ENCODE measurements around the gene STRADA.

STRADA gene, protein sequence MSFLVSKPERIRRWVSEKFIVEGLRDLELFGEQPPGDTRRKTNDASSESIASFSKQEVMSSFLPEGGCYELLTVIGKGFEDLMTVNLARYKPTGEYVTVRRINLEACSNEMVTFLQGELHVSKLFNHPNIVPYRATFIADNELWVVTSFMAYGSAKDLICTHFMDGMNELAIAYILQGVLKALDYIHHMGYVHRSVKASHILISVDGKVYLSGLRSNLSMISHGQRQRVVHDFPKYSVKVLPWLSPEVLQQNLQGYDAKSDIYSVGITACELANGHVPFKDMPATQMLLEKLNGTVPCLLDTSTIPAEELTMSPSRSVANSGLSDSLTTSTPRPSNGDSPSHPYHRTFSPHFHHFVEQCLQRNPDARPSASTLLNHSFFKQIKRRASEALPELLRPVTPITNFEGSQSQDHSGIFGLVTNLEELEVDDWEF
- 5.8 to 38.0 (median 9.6) reads per million in 3 experiments for total RNA-seq

GRCh38 chr17:63741408-63742173 lies at the start of gene STRADA:
Gene STRADA, minus strand, starts transcription at chr17:63741799. Its CDS starts 13,430 bp downstream, at chr17:63728369.
- peak; percentile 98 for DNase-seq

- no peak for DNase-seq
Observed at GRCh38 chr17:63790057-63790456, 48.5 kb upstream of the STRADA start.

DNA sequence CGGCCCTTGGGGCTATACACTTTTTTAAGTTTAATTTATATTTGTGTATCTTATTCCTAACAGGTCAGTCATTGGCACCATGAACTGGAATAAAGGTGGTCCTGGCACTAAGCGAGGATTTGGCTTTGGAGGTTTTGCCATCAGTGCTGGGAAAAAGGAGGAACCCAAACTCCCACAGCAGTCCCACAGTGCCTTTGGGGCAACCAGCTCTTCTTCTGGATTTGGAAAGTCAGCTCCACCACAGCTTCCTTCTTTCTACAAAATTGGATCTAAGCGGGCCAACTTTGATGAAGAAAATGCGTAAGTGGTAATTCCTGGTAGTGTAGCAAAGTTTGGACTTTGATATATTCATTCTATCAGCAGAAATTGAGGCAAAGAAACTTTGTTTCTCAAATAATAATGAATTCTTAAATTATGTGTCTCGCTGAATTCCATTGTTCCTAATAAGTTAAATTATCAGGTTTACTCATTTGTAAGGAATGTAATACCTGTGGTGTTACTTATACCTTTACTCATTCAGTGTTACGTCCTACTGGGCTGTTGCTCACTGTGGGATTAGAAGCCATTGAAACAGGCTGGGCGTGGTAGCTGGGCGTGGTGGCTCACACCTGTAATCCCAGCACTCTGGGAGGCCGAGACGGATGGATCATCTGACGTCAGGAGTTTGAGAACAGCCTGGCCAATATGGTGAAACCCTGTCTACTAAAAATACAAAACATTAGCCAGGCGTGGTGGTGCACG lies 45.5 kb upstream of the STRADA start:
- DNase-seq, result no peak

DNA sequence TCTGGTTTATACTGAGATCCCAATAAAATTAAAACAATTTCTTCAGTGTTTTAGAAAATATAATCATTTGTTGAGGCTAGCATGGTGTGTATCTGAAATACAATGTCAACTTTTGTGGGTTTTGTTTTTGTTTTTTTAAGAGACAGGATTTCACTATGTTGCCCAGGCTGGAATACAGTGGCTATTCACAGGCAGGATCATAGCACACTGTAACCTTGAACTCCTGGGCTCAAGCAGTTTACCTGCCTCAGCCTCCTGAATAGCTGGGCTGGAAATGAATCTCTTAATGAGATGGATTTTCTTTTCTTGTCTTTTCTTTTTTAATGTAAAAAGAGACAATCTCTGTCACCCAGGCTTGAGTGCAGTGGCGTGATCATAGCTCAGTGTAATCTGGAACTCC lies 44.5 kb upstream of the STRADA start:
- DNase-seq, result no peak

- no peak for DNase-seq
Observed at GRCh38 chr17:63785556-63785955, 44.0 kb upstream of the STRADA start.

DNA sequence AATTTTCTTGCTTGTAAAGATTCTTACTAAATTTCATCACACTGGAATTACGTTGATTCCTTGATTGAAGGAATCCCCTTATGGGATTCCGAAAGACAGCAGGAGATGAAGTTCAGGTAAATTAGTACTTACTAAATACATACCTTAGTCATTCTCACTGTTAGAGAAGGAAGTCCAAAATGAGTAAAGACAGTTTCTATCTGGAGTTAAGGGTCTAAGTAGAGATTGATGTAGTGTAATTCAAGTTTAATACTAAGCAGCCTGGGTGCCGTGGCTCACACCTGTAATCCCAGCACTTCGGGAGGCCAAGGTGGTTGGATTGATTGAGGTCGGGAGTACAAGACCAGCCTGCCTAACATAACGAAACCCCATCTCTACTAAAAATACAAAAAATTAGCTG lies 41.9 kb upstream of the STRADA start:
- DNase-seq, result no peak

GRCh38 chr17:63780928-63781327 lies 39.3 kb upstream of the STRADA start:
- no peak for DNase-seq

DNA sequence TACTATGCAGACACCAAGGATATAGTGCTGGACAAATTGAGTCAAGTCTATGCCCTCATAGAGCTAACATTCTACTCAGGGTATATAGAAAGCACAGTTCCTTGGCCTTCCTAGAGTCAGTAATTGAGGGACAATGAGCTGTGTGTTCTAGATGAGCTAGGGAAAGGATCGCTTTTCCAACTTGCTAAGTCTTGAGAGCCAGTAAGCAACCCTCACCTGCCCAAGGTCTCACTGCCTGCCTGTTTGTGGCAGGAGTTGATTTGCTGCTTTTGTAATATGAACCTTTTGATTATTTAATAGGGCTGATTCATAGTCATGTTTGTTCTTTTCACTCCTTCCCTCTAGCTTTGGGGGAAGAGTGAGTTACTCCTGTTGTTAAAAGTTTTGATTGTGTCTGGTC lies 38.9 kb upstream of the STRADA start:
- no peak for DNase-seq

- no peak for DNase-seq
Observed at GRCh38 chr17:63775420-63775819, 33.8 kb upstream of the STRADA start.

- DNase-seq, result peak; percentile 2
Observed at GRCh38 chr17:63774969-63775265, 33.3 kb upstream of the STRADA start.

GRCh38 chr17:63774141-63774968 lies 32.8 kb upstream of the STRADA start, which contains the start of gene DDX42:
Gene DDX42, plus strand, starts transcription at chr17:63774170. Its CDS starts 12,880 bp downstream, at chr17:63787050.
- DNase-seq, result no peak

- DNase-seq, result peak; percentile 99
Observed at GRCh38 chr17:63773272-63774140, 31.9 kb upstream of the STRADA start, which contains the start of gene CCDC47. Gene CCDC47, minus strand, starts transcription at chr17:63773597. Its CDS starts 7,422 bp downstream, at chr17:63766175.

GRCh38 chr17:63772801-63773271 lies 31.2 kb upstream of the STRADA start:
- DNase-seq, result no peak

DNA sequence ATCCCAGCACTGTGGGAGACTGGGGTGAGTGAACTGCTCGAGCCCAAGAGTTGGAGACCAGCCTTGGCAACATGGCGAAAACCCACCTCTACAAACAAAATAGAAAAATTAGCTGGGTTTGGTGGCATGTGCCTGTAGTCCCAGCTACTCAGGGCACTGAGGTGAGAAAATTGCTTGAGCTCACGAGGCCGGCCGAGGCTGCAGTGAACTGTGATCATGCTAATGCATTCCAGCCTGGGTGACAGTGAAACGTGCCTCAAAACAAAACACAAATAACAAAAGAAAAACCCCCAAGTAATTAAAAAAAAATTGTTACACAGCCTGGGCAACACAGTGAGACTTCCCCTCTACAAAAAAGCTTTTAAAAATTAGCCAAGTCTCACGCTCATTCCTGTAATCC lies 26.8 kb upstream of the STRADA start:
- DNase-seq, result no peak

GRCh38 chr17:63766754-63767153 lies 25.2 kb upstream of the STRADA start:
- no peak for DNase-seq

GRCh38 chr17:63764716-63765115 lies 23.1 kb upstream of the STRADA start:
- no peak for DNase-seq

GRCh38 chr17:63762161-63763078 lies 20.8 kb upstream of the STRADA start:
- DNase-seq, result no peak

DNA sequence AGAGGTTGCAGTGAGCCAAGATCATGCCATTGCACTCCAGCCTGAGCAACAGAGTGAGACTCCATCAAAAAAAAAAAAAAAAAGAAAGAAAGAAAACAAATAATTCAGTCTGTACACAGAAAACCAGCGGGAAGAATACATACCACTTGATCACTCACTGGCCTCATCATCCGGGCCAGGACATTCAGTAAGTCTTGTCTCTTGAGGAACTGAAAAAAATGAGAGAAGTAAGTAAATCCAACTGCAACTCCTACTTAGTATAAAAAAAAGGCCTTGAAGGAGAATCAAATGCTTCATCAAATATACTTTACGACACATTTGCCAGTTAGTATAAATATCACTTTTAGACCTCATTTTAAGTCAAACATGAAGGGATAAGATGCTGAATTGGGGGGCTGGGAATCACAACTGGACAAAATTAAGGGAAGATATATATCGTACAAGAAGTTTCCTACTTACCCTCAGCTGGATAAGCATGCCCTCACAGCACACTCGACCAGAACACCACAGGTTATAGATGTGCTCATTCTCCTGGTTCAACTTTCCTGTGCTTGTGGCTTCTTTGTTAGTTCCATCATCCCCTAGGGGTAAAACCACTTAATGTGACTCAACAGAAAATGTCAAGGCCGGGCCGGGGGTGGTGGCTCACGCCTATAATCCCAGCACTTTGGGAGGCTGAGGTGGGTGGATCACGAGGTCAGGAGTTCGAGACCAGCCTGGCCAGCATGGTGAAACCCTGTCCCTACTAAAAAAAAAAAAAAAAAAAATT lies 19.4 kb upstream of the STRADA start:
- no peak for DNase-seq

DNA sequence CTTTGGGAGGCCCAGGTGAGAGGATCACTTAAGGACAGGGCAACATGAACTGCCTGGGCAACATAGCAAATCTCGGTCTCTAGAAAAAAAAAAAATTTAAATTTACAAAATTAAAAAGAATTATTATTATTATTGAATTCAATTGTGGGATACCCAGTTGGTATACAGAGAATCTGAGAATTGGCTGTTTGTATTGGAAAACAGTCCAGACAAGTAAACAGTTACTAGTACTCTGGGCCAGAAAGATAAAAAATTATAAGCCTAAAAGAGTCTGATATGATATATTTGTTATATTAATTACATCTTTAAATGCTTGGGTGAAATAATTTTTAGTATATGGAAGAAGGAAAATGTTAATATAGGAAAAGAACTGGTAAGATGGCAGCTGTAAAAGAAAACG lies 16.8 kb upstream of the STRADA start:
- DNase-seq, result no peak
